IPS-20b (cell line): Measurements from ENCODE around the gene APLN.
A peak's percentile ranks its signal among the peaks of the same experiment; 100 is the strongest.

Source experiments
- H3K27ac ChIP-seq: one replicate; pipeline ENCODE4 v1.5.1; 2013; ENCODE audit warnings: low read length
- H3K27me3 ChIP-seq: 2 replicates; pipeline ENCODE4 v1.6.1; 2013; ENCODE audit warnings: mild to moderate bottlenecking, low read length, inconsistent platforms; ENCODE audit not compliant: insufficient read depth
- H3K36me3 ChIP-seq: 2 replicates; pipeline ENCODE4 v1.6.1; 2013; ENCODE audit warnings: low read depth, mild to moderate bottlenecking, inconsistent platforms, low read length, moderate library complexity; ENCODE audit not compliant: insufficient read depth
- H3K4me1 ChIP-seq: 2 replicates; pipeline ENCODE4 v1.6.1; 2013; ENCODE audit warnings: mild to moderate bottlenecking, control low read depth, inconsistent platforms, low read length, moderate library complexity; ENCODE audit not compliant: insufficient read depth
- H3K4me3 ChIP-seq: 2 replicates; pipeline ENCODE4 v1.5.1; 2013; ENCODE audit warnings: mild to moderate bottlenecking, low read length, inconsistent platforms
- H3K9ac ChIP-seq: 2 replicates; pipeline ENCODE4 v1.6.1; 2013; ENCODE audit warnings: low read depth, mild to moderate bottlenecking, inconsistent platforms, low read length, moderate library complexity
- H3K9me3 ChIP-seq: 2 replicates; pipeline ENCODE4 v1.6.1; 2013; ENCODE audit warnings: mild to moderate bottlenecking, low read depth, low read length, inconsistent platforms; ENCODE audit not compliant: insufficient read depth

The APLN gene, protein sequence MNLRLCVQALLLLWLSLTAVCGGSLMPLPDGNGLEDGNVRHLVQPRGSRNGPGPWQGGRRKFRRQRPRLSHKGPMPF

DNA sequence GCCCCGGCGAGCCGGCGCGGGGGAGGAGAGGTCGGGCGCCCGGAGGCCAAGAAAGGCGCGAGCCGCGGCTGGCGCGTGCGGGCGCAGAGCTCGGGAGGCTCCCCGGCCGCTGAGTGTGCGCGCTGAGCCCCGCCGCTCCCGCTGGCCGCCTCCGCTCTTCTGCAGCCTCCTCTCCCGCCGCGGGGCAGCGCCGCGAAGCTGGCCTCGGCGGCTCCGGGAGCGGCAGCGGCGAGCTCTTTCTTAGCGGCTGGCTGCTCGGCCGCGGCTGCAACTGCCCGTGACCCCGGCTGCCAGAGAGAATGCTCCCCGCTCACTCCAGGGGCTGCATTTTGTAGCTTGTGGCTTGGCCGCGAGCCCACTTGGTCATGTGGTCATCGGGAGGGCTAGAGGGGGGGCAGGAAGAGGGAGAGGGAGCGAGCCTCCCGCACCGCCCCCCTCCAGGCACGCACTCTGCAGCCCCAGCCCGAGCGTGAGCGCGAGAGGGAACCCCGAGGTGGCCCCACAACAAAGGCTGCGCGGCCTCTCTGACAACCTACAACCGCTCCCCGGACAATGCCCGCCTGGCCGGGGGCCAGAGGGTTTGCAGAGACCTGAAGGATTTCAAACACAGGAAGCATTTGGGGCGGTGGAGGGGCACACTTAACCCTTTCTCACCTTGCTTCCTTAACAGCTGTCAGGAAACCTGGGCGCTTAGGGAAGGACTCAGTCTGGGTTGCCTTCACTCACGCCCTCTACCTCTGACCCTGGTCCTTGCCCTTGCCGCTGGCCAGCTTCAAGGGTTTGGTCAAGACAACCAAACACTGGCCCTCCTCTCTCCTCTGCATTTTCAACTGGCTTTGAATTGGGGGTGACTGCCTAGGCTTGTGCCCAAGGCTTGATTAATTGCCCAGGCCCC, at the start of gene APLN:
TSS of gene APLN (minus strand) at position 305 of the 895 bp plus-strand sequence. CDS start 326 bp downstream, outside the sequence.
- Histone ChIP-seq H3K9me3 (no peaks in the 10 kb centered on the region), H3K4me3 (peak within 1 kb of the TSS; percentile 59; the same call in 1 of the 2 replicates), H3K9ac (no peak within 1 kb of the TSS), H3K27me3 (peaks cover 62% of the 10 kb centered on the region), H3K4me1 (no peaks in the 10 kb centered on the region; the same call in 1 of the 2 replicates), H3K36me3 (no peaks in the 10 kb centered on the region), H3K27ac (no peak within 1 kb of the TSS)

DNA sequence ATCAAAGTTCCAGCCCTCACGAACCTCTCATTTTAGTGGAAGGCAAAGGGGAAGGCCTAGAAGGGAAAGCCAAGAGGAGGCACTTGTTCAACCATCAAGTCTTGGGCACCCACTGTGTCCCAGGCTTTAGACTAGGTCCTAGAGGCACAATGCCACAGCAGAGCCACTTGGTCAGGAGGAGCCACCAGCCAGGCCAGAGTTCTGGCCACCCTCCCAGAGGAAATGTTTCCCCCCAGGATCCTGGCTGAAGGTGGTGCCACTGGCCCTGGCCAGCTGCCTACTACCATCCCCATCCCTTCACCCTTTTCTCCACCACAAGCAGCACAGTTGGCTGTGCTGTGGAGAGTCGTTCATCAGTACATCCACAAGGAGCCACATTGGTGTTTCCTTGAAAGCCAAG, 49.7 kb upstream of the APLN start:
- Histone ChIP-seq H3K9me3 (no peaks in the 10 kb centered on the region), H3K4me3 (no peak overlapping the region), H3K4me1 (no peaks in the 10 kb centered on the region)

DNA sequence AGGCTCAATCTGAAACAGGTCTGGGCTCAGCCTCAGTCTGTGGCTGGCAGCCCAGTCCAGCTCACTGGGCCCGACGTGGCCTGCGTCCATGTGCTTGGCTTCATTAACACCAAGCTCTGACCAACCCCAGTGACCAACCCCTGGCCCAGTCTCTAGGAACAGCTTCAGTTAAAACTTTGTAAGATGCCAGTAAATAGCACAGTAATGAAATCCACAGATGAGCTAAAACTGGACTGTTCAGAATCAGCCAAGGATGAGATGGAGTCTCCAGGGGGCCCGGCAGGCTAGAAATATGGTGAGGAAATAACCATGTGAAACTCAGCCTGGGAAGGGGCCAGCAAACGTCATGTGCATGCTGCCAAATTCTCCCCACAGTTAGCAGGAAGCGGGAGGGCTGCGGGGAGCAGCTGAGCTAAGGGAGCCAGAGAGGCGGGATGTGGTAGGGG, 46.9 kb upstream of the APLN start:
- H3K4me1 ChIP-seq, result no peaks in the 10 kb centered on the region
- H3K9me3 ChIP-seq, result no peaks in the 10 kb centered on the region
- H3K9ac ChIP-seq, result no peak overlapping the region
- H3K36me3 ChIP-seq, result no peaks in the 10 kb centered on the region
- no peaks in the 10 kb centered on the region for H3K27me3 ChIP-seq
- H3K4me3 ChIP-seq, result no peak overlapping the region
- no peak overlapping the region for H3K27ac ChIP-seq

More for the DNA sequence above, 49.7 kb upstream of the APLN start:
- Histone ChIP-seq H3K9ac (no peak overlapping the region), H3K27ac (no peak overlapping the region), H3K36me3 (no peaks in the 10 kb centered on the region), H3K27me3 (no peaks in the 10 kb centered on the region)

DNA sequence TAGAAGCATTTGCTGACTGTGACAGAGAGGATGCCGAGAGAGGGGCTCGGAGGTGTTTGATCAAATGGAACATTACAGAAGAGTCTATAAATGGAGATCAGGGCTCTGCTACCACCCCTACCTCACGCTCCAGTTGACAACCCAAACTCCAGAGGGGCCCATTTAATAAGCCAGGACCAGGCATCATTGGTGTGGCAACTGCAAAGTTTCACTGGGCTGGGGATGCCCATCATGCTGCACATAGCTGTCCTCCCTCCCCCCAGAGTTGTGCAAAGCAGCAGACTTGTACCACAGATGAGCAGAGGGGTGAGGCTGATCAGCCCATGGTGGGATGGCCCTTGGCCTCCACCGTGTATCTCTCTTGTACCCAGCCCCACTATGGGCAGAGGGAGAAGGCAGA, 45.8 kb upstream of the APLN start:
- Histone ChIP-seq H3K9ac (no peak overlapping the region), H3K9me3 (no peaks in the 10 kb centered on the region), H3K27ac (no peak overlapping the region), H3K27me3 (no peaks in the 10 kb centered on the region), H3K4me3 (no peak overlapping the region), H3K4me1 (no peaks in the 10 kb centered on the region), H3K36me3 (no peaks in the 10 kb centered on the region)

DNA sequence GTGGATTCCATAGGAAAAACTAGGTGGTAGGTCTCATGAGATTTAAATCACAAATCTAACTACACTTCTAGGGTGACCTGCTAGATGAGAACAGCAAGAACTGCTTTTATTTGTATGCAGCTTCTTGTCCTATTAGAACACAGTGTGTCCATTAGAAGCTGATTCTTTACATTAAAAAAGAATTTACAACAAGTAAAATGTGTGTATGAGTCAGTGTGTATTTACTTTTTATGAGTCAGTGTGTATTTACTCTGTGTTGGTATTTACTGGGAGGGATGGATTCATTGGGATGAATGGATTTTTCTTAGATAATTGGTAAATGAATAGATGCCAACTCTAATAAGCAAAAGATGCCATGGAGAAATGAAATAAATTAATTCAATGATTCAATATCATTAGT, 43.4 kb upstream of the APLN start:
- Histone ChIP-seq H3K9me3 (no peaks in the 10 kb centered on the region), H3K27ac (no peak overlapping the region), H3K27me3 (no peaks in the 10 kb centered on the region), H3K4me1 (no peaks in the 10 kb centered on the region), H3K36me3 (no peaks in the 10 kb centered on the region), H3K4me3 (no peak overlapping the region), H3K9ac (no peak overlapping the region)

DNA sequence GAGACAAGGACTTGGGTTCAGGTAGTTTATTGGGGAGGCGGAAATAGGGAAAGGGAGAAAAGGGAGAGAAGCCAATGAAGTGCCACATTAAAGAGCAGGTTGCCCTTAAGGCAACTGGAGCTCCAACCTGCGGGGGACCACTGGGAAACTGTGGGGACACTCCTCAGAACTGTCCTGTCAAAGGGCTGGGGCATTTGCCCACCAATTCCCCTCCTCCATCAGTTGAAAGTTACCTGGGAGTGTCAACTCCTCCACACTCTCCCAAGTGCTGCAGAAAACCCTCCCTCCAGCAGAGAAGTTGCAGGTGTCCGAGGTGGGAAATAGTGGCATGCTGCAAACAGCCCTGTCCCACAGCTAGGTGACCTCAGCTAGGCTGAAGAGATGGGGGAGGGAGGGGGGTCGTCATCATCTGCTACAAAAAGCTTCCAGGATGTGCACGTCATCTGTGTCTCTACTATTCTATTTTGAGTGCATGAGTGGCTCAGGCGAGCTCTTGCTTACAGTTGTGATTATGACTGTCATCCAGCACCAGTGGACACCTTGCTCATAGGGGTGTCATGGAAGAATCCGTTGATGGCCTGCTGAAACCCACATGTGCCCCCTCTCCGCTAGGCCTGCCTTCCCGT, 42.6 kb upstream of the APLN start:
- Histone ChIP-seq H3K9me3 (no peaks in the 10 kb centered on the region), H3K4me3 (peak overlapping the region; percentile 43; the same call in 1 of the 2 replicates), H3K36me3 (no peaks in the 10 kb centered on the region), H3K9ac (no peak overlapping the region; the same call in 1 of the 2 replicates), H3K4me1 (no peaks in the 10 kb centered on the region), H3K27ac (no peak overlapping the region), H3K27me3 (no peaks in the 10 kb centered on the region)

DNA sequence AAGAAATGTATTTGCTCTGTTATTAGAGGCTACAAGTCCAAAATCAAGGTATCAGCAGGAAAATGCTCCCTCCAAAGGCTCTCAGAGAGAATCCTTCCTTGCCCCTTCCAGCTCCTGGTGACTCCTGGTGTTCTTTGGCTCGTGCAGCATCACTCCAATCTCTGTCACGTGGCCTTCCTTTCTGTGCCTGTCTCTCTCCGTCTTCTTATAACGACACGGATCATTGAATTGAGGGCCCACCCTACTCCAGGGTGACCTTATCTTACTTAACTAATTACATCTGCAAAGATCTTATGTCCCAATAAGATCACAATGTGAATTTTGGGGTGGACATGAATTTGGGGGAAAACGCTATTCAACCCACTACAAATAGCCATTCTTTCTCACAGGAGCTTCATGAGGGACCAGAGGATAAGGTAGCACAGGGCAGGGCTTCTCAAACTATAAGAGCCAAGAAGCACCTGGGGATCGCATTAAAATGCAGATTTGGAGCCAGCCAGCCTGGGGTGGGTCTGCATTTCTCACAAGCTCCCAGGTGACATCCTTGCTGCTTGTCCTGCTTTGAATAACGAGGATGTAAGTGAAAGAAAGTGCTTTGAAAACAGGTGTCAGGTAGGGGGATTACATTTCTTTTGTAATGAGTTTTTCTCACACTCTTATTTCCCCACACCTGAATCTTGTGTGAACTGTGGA, 41.9 kb upstream of the APLN start:
- H3K27me3 ChIP-seq, result no peaks in the 10 kb centered on the region
- H3K36me3 ChIP-seq, result no peaks in the 10 kb centered on the region
- H3K27ac ChIP-seq, result no peak overlapping the region
- H3K4me1 ChIP-seq, result no peaks in the 10 kb centered on the region
- H3K4me3 ChIP-seq, result peak overlapping the region; percentile 43; the same call in 1 of the 2 replicates
- H3K9me3 ChIP-seq, result no peaks in the 10 kb centered on the region
- H3K9ac ChIP-seq, result no peak overlapping the region; the same call in 1 of the 2 replicates

DNA sequence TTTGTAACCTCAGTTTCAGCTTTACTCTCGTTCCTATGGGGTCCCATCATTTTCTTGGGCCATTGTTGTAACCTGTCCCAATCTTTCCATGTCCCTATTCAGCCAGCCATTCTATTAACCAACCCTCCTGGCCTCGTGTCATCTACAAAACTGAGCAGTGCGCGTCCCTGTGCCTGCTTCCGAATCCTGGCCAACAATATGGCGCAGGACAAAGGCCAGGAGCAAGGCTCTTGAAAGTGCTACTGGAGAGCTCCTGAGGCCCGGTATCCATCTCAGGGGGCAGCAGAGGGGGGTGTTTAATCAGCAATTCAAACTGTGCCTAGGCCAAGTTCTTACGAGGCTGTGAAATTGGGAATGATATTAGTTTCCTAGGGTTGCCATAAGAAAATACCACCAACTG, 41.2 kb upstream of the APLN start:
- no peaks in the 10 kb centered on the region for H3K36me3 ChIP-seq
- no peaks in the 10 kb centered on the region for H3K27me3 ChIP-seq
- H3K9me3 ChIP-seq, result no peaks in the 10 kb centered on the region
- no peak overlapping the region for H3K27ac ChIP-seq
- no peak overlapping the region for H3K9ac ChIP-seq
- H3K4me3 ChIP-seq, result no peak overlapping the region
- no peaks in the 10 kb centered on the region for H3K4me1 ChIP-seq

DNA sequence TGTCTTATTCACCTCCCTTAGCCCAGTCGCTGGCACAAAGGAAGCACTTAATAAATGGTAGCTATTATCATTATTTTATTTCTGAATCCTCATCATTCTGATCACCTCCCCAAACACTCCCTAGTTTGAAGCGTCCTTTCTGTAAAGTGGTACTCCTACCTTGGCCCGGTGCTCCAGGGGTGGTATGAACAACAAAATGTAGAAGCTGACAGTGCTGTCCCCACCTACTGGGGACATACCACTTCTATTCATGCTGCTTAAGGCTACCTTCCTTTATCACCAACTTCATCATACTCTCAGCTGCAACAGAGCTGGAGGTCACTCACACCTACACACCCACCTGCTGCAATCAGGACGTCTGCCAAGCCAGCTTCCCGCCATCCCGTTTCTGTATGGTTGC, 40.8 kb upstream of the APLN start:
- H3K36me3 ChIP-seq, result no peaks in the 10 kb centered on the region
- no peak overlapping the region for H3K27ac ChIP-seq
- no peaks in the 10 kb centered on the region for H3K9me3 ChIP-seq
- no peak overlapping the region for H3K4me3 ChIP-seq
- H3K9ac ChIP-seq, result no peak overlapping the region
- no peaks in the 10 kb centered on the region for H3K4me1 ChIP-seq
- no peaks in the 10 kb centered on the region for H3K27me3 ChIP-seq

DNA sequence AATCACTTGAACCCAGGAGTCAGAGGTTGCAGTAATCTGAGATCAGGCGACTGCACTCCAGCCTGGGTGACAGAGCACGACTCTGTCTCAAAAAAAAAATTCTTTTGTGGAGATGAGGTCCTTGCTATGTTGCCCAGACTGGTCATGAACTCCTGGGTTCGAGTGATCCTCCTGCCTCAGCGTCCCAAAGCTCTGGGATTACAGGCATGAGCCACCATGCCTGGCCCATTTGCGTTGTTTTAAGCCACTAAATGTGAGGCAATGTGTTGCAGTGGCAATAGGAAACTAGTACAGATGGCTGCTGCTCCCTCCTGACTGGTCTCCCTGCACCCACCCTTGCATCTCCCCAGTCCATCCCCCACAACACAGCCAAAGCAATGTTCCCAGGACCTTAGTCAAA, 40.0 kb upstream of the APLN start:
- Histone ChIP-seq H3K27ac (no peak overlapping the region), H3K4me1 (no peaks in the 10 kb centered on the region), H3K9me3 (no peaks in the 10 kb centered on the region), H3K36me3 (no peaks in the 10 kb centered on the region), H3K4me3 (no peak overlapping the region), H3K9ac (no peak overlapping the region), H3K27me3 (no peaks in the 10 kb centered on the region)

DNA sequence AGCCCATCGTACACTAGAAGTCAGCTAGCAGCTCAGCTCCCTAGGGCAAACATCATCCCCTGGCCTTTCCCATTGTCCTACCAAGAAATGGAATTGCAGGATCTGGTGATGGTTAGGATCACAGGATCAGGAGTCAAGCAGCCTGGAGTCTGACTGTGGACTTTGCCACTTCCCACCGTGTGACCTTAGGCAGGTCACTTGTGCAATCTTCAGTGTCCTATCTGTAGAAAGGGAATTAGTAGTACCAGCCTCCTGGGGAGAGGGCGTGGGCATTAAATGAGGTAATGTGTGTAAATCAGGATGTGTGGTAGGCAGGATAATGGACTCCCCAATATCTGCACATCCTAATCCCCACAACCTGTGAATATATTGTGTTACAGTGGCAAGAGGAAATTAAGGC, 38.6 kb upstream of the APLN start:
- Histone ChIP-seq H3K4me1 (no peaks in the 10 kb centered on the region), H3K36me3 (no peaks in the 10 kb centered on the region), H3K27me3 (no peaks in the 10 kb centered on the region), H3K27ac (no peak overlapping the region), H3K4me3 (no peak overlapping the region), H3K9me3 (no peaks in the 10 kb centered on the region), H3K9ac (no peak overlapping the region)
